Upper lobe of left lung (tissue), 6 donors: ENCODE data around the gene KAT6B. TPM values are rescaled to one million over a fixed set of nuclear protein-coding genes. Genes with fewer than 3 reads are reported as not detected.

Experiments
- ATAC-seq, 2 donors: fragments of 200-7000 bp; cut with Tn5 transposase; one replicate each; pipeline ENCODE4 v1.9.1; 2022; ENCODE audit warnings: mild to moderate bottlenecking in 2 of 2, moderate library complexity in 2 of 2; ENCODE audit not compliant: low FRiP score in 2 of 2
- DNase-seq, 2 donors: peaks; one replicate each; pipeline ENCODE4 v3.0.0-alpha.2; 2019 to 2020
- H3K27ac ChIP-seq, 4 donors: fragments of 200-600 bp; sonication (generic); one replicate each; pipeline ENCODE4 v1.5.1; 2016 to 2019
- H3K27me3 ChIP-seq, 4 donors: fragments of 200-600 bp; sonication (generic); one replicate each; pipeline ENCODE4 v1.5.1; 2017 to 2019
- H3K36me3 ChIP-seq, 4 donors: fragments of 200-600 bp; sonication (generic); one replicate each; pipeline ENCODE4 v1.5.1; 2016 to 2019
- H3K4me1 ChIP-seq, 4 donors: fragments of 200-600 bp; sonication (generic); one replicate each; pipeline ENCODE4 v1.5.1; 2018 to 2019
- H3K4me3 ChIP-seq, 4 donors: fragments of 200-600 bp; sonication (generic); one replicate each; pipeline ENCODE4 v1.5.1; 2017 to 2019; ENCODE audit warnings: mild to moderate bottlenecking in 2 of 4, moderate library complexity in 1 of 4
- H3K9me3 ChIP-seq, 4 donors: fragments of 200-600 bp; sonication (generic); one replicate each; pipeline ENCODE4 v1.5.1; 2018 to 2019
- EP300 ChIP-seq, 4 donors: sonication (generic); formaldehyde crosslinking; IDR thresholded peaks; one replicate each; pipeline ENCODE4 v1.5.1; 2017; ENCODE audit warnings: antibody characterized with exemption in 4 of 4, control low read depth in 2 of 4
- POLR2A ChIP-seq, 4 donors: fragments of 450-650 bp; IDR thresholded peaks; one replicate each; pipeline ENCODE4 v1.5.1; 2016 to 2017; ENCODE audit warnings: antibody characterized with exemption in 4 of 4, mild to moderate bottlenecking in 2 of 4
- POLR2AphosphoS5 ChIP-seq, 2 donors: sonication (generic); formaldehyde crosslinking; IDR thresholded peaks; one replicate each; pipeline ENCODE4 v1.5.1; 2017; ENCODE audit warnings: antibody characterized with exemption in 2 of 2
- WGBS, 2 donors: methylation state at CpG; one replicate each; pipeline ENCODE4 v1.1.5; 2017 to 2018; 5-methylcytosine and 5-hydroxymethylcytosine counted together
- total RNA-seq, 6 donors: library from RNA; depleted of rRNA in 4 of 6; stranded (reverse); fragments of >200 nt in 4 of 6; gene quantifications; one replicate each; pipeline versions ENCODE4 v1.1.0 to v1.2.1, GENCODE V29; 2016 to 2021
- TF ChIP-seq, protein P1 (sequence below), 6 experiments: fragments of 450-650 bp in 4 of 6; fragments of 200-600 bp in 2 of 6; sonication (generic) in 2 of 6; IDR thresholded peaks; one replicate each; pipeline ENCODE4 v1.5.1; 2016 to 2019; ENCODE audit warnings: antibody characterized with exemption in 6 of 6
- donor health status: DM: no; HTN: no; CAD: no; lungs with moderate emphysema.
- donor health status: DM: no; HTN: yes; CAD: no; lungs with severe emphysema.

The KAT6B gene
- total RNA-seq, 6 donors from 2014 or later: 35.2 to 78.4 (median 38.0) TPM

DNA sequence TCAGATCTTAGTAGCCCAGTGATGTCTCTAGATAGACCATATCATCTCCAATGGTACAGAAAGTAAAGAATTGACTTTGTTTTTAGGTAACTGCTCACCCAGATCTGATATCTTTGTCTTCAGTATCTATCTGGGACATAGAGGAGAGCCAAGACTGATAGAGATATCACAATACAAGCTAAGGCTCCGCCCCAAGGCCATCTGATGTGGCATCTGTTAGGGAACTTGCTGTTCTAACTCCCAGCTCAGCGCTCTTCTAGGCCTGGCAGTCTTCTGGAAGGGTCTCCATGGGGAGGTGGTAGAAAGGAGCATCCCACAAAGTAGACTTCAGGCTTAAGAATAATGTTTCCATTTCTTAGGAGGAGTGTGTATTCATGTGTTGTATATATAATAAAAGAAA lies 196.7 kb downstream of the KAT6B start:
- H3K27me3 ChIP-seq: no peaks in the 10 kb centered on the region
- peaks cover 0 to 40% (median 13%) of the 10 kb centered on the region in 4 donors for H3K36me3 ChIP-seq
- H3K4me1 ChIP-seq: peaks cover 4 to 25% (median 17%) of the 10 kb centered on the region in 4 donors
- ATAC-seq (no peak), DNase-seq (no peak)
- 86 to 96% methylated on average over 2 of the region's 2 CpGs for WGBS, 2 donors
- H3K4me3 ChIP-seq: no peak overlapping the region
- no peaks in the 10 kb centered on the region for H3K9me3 ChIP-seq
- no peak for TF ChIP-seq EP300 (IDR thresholded peaks at IDR 0.05)
- TF ChIP-seq, protein P1, sequence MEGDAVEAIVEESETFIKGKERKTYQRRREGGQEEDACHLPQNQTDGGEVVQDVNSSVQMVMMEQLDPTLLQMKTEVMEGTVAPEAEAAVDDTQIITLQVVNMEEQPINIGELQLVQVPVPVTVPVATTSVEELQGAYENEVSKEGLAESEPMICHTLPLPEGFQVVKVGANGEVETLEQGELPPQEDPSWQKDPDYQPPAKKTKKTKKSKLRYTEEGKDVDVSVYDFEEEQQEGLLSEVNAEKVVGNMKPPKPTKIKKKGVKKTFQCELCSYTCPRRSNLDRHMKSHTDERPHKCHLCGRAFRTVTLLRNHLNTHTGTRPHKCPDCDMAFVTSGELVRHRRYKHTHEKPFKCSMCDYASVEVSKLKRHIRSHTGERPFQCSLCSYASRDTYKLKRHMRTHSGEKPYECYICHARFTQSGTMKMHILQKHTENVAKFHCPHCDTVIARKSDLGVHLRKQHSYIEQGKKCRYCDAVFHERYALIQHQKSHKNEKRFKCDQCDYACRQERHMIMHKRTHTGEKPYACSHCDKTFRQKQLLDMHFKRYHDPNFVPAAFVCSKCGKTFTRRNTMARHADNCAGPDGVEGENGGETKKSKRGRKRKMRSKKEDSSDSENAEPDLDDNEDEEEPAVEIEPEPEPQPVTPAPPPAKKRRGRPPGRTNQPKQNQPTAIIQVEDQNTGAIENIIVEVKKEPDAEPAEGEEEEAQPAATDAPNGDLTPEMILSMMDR (IDR thresholded peaks at IDR 0.05): no peak
- TF ChIP-seq POLR2A (IDR thresholded peaks at IDR 0.05): no peak
- TF ChIP-seq POLR2AphosphoS5 (IDR thresholded peaks at IDR 0.05): no peak
- peak overlapping the region in 1 of 4 donors; percentile 66 for H3K27ac ChIP-seq

GRCh38 chr10:75024971-75025523 lies 198.6 kb downstream of the KAT6B start:
- no peak for DNase-seq
- WGBS, 2 donors: 69% methylated on average over 5 of the region's 5 CpGs
- no peak for ATAC-seq
- Histone ChIP-seq H3K4me3 (no peak overlapping the region), H3K27me3 (no peaks in the 10 kb centered on the region), H3K27ac (no peak overlapping the region), H3K36me3 (peaks cover 2 to 55% (median 26%) of the 10 kb centered on the region in 4 donors), H3K9me3 (no peaks in the 10 kb centered on the region), H3K4me1 (peaks cover 4 to 25% (median 13%) of the 10 kb centered on the region in 4 donors)
- TF ChIP-seq POLR2A (IDR thresholded peaks at IDR 0.05): no peak
- TF ChIP-seq, protein P1 (IDR thresholded peaks at IDR 0.05): no peak
- TF ChIP-seq EP300 (IDR thresholded peaks at IDR 0.05): no peak
- TF ChIP-seq POLR2AphosphoS5 (IDR thresholded peaks at IDR 0.05): no peak

DNA sequence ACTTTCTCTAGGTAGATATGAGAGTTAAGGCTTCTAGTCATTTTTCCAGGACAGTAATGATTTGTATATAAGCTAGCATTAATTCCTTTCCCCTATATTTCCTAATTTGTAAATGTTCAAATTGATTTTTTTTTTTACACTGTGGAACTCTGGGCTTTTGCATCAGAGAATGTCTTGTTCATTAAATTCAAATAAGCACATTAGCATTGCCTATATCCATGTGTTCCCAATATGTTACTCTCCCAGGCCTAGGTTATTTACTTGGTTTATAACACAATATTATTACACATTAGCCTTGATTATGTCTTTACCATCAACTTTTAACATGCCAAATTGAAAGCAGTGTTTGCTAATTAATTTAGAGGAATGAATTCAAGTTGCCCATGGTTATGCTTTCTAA lies 201.6 kb downstream of the KAT6B start:
- no peak for DNase-seq
- Histone ChIP-seq H3K4me1 (peaks cover 0 to 10% (median 0%) of the 10 kb centered on the region in 4 donors), H3K9me3 (no peaks in the 10 kb centered on the region), H3K27me3 (no peaks in the 10 kb centered on the region), H3K27ac (no peak overlapping the region), H3K4me3 (no peak overlapping the region), H3K36me3 (peaks cover 2 to 57% (median 35%) of the 10 kb centered on the region in 4 donors)
- no peak for TF ChIP-seq EP300 (IDR thresholded peaks at IDR 0.05)
- no peak for ATAC-seq

DNA sequence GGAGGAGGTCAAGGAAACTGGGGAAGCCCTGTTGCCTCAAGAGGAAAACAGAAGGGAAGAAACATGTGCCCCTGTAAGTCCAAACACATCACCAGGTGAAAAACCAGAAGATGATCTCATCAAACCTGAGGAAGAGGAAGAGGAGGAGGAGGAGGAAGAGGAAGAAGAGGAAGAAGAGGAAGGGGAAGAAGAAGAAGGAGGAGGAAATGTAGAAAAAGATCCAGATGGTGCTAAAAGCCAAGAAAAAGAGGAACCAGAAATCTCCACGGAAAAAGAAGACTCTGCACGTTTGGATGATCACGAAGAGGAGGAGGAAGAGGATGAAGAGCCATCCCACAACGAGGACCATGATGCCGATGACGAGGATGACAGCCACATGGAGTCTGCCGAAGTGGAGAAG lies 202.3 kb downstream of the KAT6B start:
- ATAC-seq (no peak), DNase-seq (no peak)
- Histone ChIP-seq H3K36me3 (peaks cover 2 to 57% (median 35%) of the 10 kb centered on the region in 4 donors), H3K9me3 (no peaks in the 10 kb centered on the region), H3K27ac (no peak overlapping the region), H3K4me3 (no peak overlapping the region), H3K4me1 (peaks cover 0 to 10% (median 0%) of the 10 kb centered on the region in 4 donors), H3K27me3 (no peaks in the 10 kb centered on the region)
- WGBS, 2 donors: 65 to 84% methylated on average over 7 of the region's 7 CpGs
- TF ChIP-seq, protein P1 (IDR thresholded peaks at IDR 0.05): no peak
- TF ChIP-seq POLR2A (IDR thresholded peaks at IDR 0.05): no peak
- no peak for TF ChIP-seq EP300 (IDR thresholded peaks at IDR 0.05)
- no peak for TF ChIP-seq POLR2AphosphoS5 (IDR thresholded peaks at IDR 0.05)

DNA sequence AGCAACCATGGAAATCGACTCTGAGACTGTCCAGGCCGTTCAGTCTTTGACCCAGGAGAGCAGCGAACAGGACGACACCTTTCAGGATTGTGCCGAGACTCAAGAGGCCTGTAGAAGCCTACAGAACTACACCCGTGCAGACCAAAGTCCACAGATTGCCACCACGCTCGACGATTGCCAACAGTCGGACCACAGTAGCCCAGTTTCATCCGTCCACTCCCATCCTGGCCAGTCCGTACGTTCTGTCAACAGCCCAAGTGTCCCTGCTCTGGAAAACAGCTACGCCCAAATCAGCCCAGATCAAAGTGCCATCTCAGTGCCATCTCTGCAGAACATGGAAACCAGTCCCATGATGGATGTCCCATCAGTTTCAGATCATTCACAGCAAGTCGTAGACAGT lies 203.0 kb downstream of the KAT6B start:
- Histone ChIP-seq H3K27me3 (no peaks in the 10 kb centered on the region), H3K27ac (no peak overlapping the region), H3K36me3 (peaks cover 2 to 57% (median 35%) of the 10 kb centered on the region in 4 donors), H3K4me3 (no peak overlapping the region), H3K9me3 (no peaks in the 10 kb centered on the region), H3K4me1 (peaks cover 0 to 9% (median 0%) of the 10 kb centered on the region in 4 donors)
- no peak for TF ChIP-seq POLR2A (IDR thresholded peaks at IDR 0.05)
- TF ChIP-seq POLR2AphosphoS5 (IDR thresholded peaks at IDR 0.05): no peak
- TF ChIP-seq EP300 (IDR thresholded peaks at IDR 0.05): no peak
- TF ChIP-seq, protein P1 (IDR thresholded peaks at IDR 0.05): no peak
- ATAC-seq (peak in 1 of 2 donors; percentile 10), DNase-seq (no peak)
- 85 to 95% methylated on average over 6 to 15 of the region's 15 CpGs for WGBS, 2 donors
